ENCODE results near the gene PHACTR3. TPM values are rescaled to one million over a fixed set of nuclear protein-coding genes. Genes with fewer than 3 reads are reported as not detected.

Gene PHACTR3
- total RNA-seq, 1 experiment from 2014 or later: 0.10 TPM

- POLR2A ChIA-PET: no interaction called here
Measured at GRCh38 chr20:59730722-59731121, 126.4 kb downstream of the PHACTR3 start.

DNA sequence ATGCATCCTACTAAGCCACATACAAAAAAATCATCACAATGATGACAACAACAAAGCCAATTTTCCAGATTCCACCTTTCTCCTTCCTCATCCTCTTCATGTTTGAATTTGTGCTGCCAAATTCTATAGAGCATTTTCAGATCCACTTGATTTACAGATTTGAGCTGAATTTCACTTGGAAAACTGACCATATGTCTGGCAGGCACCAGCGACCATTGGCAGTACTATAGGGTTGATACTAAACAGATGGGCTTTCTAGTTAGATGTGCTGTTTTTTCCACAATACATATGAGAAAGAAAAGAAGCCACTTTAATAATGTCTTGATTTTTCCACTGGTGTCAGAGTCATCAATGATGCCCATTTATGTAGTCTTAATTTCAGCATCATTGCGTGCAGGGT lies 127.0 kb downstream of the PHACTR3 start:
- intact Hi-C loops (cut with micrococcal nuclease; ENCODE audit: unreplicated experiment) (no loop called here), in situ Hi-C loops (cut with HindIII; ENCODE audit: low pct_unique_long_range_greater_than_20kb, low sequenced_read_pairs) (no loop called here)
- ChIA-PET CTCF (no interaction called here), POLR2A (no interaction called here)
- H3K9me3 ChIP-seq (ENCODE audit: control insufficient read depth, insufficient read depth, low read depth, low read length): no peaks in the 10 kb centered on the region
- no peak overlapping the region for H3K27ac ChIP-seq (ENCODE audit: low read length)
- H3K36me3 ChIP-seq (ENCODE audit: control insufficient read depth, insufficient read depth, low read length): no peaks in the 10 kb centered on the region
- no peaks in the 10 kb centered on the region for H3K4me1 ChIP-seq (ENCODE audit: control insufficient read depth, insufficient read depth, low read length)
- no peak for TF ChIP-seq CTCF (IDR thresholded peaks at IDR 0.05)
- TF ChIP-seq POLR2AphosphoS5 (IDR thresholded peaks at IDR 0.05; ENCODE audit: low read depth, low read length): no peak
- TF ChIP-seq REST (IDR thresholded peaks at IDR 0.05; ENCODE audit: insufficient read depth in 1 of 2, low read depth in 2 of 2, low read length in 1 of 2): no peak
- no peak for TF ChIP-seq SIN3A (IDR thresholded peaks at IDR 0.05; ENCODE audit: borderline replicate concordance, insufficient read depth, low read depth, low read length)
- no peak for TF ChIP-seq TCF7L2 (IDR thresholded peaks at IDR 0.05; ENCODE audit: low read depth, low read length)
- BruUV-seq (replicated peaks): no TSS peak
- H3K4me3 ChIP-seq (ENCODE audit: low read depth in 2 of 2, low read length in 2 of 2): no peak overlapping the region
- no peak for DNase-seq (ENCODE audit: low read depth, low spot score)
- H3K27me3 ChIP-seq (ENCODE audit: control insufficient read depth, insufficient read depth, low read length): peaks cover 6% of the 10 kb centered on the region
- ATAC-seq: no peak

More at GRCh38 chr20:59730722-59731121, 126.4 kb downstream of the PHACTR3 start:
- H3K27me3 ChIP-seq (ENCODE audit: control insufficient read depth, insufficient read depth, low read length): peaks cover 6% of the 10 kb centered on the region
- no peaks in the 10 kb centered on the region for H3K9me3 ChIP-seq (ENCODE audit: control insufficient read depth, insufficient read depth, low read depth, low read length)
- no peaks in the 10 kb centered on the region for H3K4me1 ChIP-seq (ENCODE audit: control insufficient read depth, insufficient read depth, low read length)
- TF ChIP-seq REST (IDR thresholded peaks at IDR 0.05; ENCODE audit: insufficient read depth in 1 of 2, low read depth in 2 of 2, low read length in 1 of 2) (no peak), CTCF (IDR thresholded peaks at IDR 0.05) (no peak), POLR2AphosphoS5 (IDR thresholded peaks at IDR 0.05; ENCODE audit: low read depth, low read length) (no peak), TCF7L2 (IDR thresholded peaks at IDR 0.05; ENCODE audit: low read depth, low read length) (no peak), SIN3A (IDR thresholded peaks at IDR 0.05; ENCODE audit: borderline replicate concordance, insufficient read depth, low read depth, low read length) (no peak)
- BruUV-seq (replicated peaks): no TSS peak
- no peak overlapping the region for H3K4me3 ChIP-seq (ENCODE audit: low read depth in 2 of 2, low read length in 2 of 2)
- no peak for DNase-seq (ENCODE audit: low read depth, low spot score)
- in situ Hi-C loops (cut with HindIII; ENCODE audit: low pct_unique_long_range_greater_than_20kb, low sequenced_read_pairs) (no loop called here), intact Hi-C loops (cut with micrococcal nuclease; ENCODE audit: unreplicated experiment) (no loop called here)
- ATAC-seq: no peak
- no peak overlapping the region for H3K27ac ChIP-seq (ENCODE audit: low read length)
- CTCF ChIA-PET: no interaction called here
- no peaks in the 10 kb centered on the region for H3K36me3 ChIP-seq (ENCODE audit: control insufficient read depth, insufficient read depth, low read length)
